CD4-positive, alpha-beta T cell treated with Interleukin-17A for 1 hour (primary cell): ENCODE results near the gene DNAAF8.

Experiments used
- DNase-seq: peaks from one replicate; pipeline ENCODE4 v3.0.0-alpha.2; 2020

DNAAF8 gene

DNA sequence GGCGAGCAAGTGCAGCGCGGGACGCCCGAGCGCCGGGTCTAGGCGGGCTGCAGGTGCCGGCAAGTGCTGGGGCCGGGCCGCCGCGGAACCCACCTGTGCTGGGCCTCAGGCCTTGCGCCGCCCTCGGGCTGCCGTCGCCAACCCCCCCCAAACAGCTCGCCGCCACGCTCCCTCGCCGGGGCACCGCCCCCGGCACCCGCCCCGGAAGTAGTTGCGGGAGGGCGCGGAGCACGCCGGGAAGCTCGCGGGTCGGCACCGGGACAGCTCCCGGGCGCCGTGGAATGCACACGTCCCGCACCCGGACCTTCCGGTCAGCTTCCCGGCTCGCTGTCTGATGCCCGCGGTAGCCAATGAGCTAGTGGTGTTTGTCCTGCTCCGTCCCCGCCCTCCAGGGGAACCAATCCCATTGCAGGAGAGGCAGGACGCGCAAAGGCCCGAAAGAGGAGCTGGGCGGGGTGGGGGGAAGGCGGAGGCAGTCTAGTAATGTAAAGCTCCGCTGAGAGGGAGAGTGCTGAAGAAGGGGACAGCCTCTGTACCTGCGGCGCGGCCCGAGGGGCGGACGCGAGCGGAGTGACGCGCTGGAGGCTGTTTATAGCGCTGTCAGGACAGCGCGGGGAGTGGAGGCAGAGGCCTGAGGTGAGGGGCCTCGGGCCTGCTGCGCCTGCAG, at the start of gene DNAAF8, which contains the start of gene ANKS3:
DNAAF8 (plus strand) TSS at position 475 of the 667 bp plus-strand sequence. CDS start 1,978 bp downstream, outside the sequence.
ANKS3 (minus strand) TSS at position 209 of the 667 bp plus-strand sequence. CDS start 4,122 bp downstream, outside the sequence.
- DNase-seq = peak; percentile 79

DNA sequence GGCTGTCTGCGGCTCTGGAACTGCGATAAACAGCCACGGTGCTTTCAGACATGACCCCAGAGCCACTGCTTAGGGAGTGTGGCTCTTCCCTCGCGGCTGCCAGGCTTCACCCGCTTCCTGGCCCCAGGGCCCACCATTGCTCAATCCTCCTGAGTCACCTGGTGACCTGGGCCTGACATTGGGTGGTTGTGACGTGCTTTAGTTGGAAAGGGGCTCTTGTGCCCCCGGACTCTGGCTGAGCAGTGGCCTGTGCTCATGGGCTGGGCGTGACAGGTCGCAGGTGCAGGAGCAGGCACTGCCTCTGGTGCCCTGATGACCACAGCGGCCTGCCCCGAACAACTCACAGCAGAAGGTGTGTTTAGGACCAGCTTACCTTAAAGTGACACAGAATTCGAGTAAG, 49.6 kb upstream of the DNAAF8 start:
- DNase-seq = no peak

DNA sequence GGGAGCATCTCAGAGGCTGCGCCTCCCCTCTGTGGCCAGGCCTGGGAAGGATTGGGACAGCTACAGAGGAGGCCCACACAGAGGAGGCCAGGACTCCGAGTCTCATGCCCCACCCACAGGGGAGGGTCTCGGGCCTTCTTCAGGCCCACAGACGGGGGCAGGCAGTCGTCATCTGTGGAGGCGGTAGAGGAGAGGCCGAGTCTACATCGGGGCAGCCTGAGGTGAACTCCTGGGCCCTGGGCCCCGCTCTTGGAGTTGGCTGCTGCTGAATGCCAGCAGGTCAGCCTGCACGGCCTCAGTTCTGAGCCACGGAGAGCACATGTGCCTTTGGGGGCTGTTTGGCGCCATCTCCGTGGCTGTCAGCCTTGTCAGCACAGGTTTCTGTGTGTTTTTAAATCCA, 49.0 kb upstream of the DNAAF8 start:
- no peak for DNase-seq

DNA sequence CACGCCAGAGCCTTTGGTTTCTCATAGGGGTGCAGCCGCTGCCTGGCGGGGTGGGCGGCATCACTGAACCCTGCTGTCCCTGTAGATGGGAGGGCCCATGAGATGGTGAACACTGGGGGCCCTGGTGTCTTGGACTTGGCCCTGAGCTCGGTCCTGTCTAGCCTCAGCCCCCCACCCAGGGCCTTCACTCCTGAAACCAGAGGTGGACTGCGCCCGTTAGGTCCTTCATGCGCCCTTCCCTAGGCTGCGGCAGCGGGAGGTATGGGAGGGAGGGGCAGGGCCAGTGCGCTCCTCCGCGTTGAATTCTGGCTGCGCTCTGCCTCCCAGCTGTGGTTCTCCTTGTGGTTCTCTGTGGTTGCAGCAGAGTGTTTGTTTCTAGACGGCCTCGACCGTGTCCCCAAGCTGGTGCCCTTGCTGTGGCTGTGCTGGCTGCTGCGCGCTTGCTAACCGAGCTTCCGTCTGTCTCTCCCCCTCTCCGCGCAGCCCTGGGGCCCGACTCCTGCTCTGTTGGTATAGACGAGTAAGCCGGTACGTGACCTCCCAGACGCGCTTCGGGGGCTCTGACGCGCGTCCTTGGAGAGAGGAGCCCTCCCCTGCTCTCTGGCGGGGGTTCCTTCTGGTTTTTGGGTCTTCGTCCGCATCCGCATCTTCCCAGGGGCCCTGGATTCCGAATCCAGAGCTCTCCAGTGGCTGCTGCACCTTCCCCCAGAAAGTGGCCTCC, 48.4 kb upstream of the DNAAF8 start:
- DNase-seq = no peak

DNA sequence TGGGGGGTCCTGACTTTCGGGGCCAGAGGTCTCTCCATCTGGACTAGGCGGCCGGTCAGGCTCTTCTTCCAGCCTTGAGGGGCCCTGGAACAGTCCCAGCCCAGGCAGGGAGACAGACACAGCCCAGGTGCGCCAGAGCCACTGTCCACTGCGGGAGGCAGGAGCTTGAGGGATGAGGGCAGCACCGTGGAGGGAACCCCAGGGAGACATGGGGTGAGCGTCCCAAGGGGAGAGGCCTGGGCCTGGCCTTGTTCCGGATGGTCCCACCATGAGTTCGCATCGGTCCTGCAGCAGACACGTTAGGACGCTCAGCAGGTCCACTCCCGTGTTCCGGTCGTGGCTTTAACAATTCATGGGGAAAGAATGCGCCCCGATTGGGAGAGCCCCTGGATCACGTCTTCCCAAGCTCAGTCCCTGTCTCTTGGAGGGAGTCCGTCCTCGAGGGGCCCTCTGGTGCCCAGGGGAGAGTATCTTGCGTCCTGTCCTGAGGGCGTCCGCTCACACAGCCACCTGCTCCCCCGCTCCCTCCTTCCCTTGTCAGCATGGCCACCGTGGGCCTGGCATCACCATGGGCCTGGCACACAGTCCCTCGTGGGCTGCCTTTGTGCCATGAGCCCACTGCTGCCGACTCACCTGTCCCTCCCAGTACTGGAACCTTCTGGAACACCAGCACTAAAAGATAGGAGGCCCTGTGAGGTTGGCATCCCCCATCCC, 47.7 kb upstream of the DNAAF8 start:
- DNase-seq = no peak

DNA sequence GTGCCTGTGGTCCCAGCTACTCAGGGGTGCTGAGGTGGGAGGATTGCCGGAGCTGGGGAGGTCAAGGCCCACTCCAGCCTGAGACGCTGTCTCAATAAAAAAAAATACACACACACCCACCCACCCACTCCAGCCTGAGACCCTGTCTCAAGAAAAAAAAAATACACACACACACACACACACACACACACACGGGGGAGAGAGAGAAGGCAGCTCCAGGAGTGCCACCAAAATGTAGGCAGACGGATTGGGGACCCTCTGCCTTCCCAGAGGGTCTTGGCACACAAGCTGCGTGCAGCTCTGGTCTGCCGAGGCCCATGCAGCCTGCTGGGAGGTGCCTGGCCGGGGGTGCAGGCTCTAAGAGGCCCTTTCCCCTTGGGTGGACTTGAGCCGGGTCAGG, 46.9 kb upstream of the DNAAF8 start:
- DNase-seq = no peak

DNA sequence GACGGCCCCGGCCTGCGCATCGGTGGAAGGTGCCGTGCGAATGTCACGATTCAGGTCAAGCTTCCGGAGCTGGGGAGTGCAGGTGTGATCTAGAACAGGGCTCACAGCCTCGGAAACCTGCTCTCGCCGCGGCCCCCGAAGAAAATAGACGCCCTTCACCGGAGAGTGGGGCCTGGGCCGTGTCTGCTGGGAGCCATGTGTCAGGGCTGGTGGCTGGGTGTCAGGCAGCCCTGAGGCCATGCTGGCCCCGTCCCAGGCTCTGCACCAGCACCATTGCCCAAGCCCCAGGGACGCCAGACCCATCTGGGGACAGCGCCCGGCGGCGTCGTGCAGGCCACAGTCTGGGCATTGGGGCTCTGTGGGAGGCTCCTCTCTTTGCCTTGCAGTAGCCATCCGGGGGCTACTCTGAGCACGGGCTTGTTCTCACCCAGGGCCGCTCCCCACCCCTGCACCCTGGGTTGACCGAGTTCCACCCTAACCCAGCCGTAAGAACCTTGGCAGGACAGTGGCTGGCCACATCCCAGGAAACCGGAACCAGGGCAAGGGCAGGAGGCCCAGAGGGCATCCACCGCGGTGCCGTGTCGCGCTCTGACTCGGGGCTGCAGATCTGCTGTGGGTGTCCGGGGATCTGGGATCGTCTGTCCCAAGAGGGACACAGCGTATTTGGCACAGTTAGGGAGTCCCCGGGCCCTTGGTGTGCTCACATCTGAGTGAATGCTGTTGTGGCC, 46.2 kb upstream of the DNAAF8 start:
- no peak for DNase-seq

DNA sequence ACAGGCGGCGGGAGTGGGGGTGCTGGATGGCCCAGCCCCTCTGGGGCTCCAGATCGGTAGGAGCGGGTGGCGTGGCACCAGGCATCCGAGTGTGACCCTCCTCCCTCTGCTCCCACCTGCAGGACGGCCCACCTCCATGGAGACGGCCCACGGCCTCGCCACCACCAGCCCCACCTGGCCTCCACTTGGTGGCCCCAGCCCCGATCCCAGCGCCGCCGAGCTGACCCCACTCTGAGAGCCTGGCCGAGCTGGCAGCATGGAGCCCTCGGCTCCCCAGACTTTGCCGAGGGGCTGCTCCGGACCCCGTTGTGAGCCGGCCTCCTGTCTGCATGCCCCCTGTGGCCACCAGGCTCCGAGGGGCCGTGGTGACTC, 45.7 kb upstream of the DNAAF8 start:
- DNase-seq = no peak

DNA sequence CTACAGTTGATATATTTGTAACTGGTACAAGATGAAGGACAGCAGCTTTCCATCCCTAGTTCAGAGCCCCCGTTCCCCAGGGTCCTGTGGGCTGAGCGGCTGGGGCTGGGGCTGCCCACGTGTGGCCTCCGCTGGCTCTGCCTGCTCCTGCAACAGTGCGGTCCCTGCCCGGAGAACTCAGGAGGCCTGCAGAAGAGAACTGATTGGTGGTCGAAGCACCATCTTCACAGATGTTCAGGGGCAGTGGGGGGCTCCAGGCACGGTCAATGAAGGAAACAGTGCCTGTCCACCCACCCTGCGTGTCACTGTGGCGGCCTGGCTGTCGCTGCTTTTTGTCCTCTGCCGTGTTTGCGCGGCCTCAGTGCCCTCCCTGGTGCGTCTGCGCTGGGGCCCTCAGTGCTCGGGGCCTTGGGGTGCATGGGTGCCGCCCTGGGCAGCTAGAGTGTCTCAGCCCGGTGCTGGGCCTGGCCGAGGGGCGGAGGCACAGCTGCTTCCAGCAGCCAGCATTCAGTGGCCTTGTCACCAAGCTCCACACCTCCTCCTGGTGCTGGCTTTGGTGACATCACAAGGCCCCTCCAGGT, 45.2 kb upstream of the DNAAF8 start:
- no peak for DNase-seq

DNA sequence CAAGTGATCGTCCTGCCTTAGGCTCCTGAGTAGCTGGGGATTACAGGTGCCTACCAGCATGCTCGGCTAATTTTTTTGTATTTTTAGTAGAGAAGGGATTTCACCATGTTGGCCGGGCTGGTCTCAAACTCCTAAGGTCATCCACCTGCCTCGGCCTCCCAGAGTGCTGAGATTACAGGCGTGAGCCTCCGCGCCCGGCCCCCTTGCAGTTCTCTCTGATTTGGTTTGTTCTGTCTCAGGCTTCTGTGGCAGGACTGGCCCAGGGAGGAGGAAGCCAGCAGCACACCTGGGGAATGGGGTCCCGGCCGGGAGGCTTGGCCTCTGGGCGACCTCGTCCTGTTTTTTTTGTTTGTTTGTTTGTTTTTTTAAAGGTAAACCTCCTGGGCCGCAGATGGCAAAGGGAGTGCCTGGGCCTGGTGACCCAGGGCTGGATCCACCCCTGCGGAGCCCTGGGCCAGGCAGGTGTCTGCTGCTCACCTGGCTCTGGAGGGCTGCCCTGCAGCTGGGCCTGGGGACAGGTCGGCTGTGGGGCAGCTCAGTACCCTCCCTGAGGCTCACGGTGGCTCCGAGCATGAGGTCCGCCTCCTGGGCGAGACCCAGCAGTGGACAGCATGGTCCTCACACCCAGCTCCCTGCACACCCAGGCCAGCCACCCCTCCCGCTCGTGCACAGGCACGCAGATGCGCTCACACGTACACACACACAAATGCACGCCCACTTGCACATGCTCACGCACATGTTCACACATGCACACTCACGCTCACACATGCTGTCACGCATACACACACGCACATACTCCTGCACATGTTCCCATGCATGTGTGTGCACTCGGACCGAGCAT, 44.3 kb upstream of the DNAAF8 start:
- DNase-seq = no peak

DNA sequence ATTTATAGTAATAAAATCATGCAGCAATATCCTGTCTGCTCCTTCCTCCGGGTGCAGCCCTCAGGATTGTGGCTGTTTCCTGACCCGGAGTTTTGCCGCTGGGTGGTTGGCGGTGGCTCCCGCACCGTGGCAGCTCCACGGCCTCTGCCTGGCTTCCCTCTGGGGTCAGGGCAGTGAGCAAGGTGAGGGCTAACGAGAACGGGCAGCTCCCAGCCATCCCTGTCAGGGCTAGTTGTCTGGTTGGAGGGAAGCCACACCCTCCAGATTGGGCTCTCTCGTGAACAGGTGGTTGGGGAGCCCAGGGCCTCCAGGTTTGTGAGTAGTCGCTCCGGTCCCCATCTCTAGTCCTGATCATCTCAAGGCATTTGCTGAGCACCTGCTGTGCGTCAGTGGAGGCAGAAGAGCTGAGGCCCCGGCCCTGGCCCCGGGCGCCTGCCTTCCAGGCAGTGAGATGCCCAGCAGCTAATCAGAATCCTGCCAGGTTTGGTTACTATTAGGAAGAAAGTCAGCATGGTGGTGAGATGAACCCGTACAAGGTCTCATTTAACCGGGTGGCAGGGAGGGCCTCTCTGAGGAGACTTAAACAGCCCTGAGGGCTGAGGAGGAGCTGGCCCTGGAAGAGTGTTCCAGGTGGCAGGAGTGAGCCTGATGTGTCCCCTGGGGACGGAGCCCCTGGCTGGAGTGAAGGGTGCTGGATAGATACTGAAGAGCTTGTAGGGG, 43.2 kb upstream of the DNAAF8 start:
- no peak for DNase-seq

DNA sequence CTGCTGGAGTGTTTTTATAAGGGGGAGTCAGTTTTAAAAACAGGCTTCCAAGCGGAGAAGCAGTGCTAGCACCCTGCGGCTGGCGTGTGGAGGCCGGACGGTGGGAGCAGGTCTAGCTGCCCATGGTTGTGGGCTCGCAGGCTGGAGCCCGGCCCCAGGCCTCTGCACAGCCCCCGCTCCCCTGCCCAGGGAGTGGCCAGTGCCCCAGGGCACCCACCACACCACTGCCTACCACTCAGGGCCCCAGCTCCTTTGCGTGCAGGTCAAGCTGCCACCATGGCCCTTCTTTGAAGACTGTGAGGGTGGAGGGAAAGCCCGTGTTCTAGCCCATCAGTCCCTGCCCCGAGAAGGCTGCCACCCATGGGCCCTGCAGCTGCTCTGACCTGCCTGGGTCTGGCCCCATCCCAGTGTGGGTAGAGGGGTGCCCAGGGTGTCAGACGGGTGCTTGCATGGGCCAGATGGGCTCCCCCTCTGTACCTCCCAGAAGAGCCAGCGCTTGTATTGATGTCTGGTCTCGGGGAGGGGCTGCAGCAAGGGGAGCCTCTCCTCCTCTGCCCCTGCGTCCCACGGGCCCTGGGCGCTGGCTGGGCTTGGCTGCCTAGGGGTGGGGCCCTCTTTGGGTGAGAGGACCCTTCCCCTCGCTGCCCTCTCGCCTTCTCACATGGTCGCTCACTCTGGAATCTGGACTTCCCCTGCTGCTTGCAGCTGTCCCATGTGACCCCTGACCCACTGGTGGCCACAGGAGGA, 42.5 kb upstream of the DNAAF8 start:
- no peak for DNase-seq

DNA sequence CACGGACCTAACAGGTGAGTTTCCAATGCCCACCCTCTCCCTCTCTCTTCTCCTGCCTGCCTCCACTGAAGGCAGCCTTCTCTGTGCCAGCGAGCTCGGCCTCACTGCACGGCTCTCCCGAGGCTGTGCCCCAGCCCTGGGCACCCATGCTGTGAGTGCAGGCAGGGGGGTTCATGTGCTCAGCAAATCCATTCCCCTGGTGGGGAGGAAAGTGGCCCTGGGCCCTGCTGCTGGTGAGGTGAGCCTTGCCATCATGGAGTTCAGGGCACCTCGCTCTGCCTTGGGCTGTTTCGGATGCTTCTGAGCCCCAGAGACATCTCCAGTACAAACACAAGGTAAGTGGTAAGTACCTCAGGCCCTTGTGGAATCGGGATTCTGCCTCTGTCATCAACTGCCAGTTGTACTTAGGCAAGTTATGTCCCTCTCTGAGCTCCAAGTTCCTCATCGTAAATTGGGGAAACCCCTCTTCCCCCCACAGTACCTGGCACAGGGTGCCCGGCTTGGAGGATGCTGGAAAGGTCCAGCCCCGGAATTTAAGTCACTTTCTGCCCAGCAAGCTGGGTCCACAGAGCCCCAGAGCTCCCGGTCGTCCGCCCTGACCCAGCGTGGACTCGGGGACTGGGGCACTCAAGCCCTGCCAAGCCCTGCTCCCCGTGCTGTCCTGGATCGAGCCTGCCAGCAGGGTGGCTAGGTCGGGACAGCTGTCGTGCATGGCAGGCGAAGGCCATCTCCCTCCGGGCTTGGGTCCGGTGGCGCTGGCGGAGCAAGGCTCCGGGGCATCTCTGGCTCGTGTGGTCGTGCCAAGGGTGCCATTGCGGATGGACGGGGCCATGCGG, 41.7 kb upstream of the DNAAF8 start:
- DNase-seq = peak; percentile 13

DNA sequence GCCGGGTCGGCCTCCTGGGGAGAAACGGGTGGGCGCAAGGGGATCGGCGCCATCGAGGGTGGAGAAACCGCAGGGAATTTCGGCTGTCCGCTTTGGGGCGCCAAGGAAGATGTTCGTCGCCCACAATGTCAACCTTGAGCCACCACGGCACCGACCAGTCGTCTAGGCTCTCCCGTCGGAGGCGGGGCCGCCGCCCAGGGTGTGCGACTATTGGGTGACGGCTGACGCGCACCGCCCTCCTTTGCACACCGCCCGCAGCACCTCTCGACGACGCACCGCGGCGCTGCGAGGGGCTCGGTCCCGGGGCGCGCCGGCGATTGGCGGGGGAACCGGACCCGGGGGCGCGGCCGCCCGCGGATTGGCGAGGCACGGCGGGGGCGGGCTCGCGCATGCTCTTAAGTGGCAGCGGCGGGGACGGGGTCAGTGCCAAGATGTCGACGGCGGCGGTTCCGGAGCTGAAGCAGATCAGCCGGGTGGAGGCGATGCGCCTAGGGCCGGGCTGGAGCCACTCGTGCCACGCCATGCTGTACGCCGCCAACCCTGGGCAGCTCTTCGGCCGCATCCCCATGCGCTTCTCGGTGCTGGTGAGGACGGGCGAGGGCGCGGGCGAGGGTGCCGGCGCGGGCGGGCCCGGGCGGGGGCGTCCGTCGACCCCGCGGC, 40.9 kb upstream of the DNAAF8 start, which contains the start of gene NUDT16L1:
NUDT16L1 (plus strand) TSS at position 267 of the 660 bp plus-strand sequence; CDS start at position 432, 165 bp downstream.
- DNase-seq = peak; percentile 96

DNA sequence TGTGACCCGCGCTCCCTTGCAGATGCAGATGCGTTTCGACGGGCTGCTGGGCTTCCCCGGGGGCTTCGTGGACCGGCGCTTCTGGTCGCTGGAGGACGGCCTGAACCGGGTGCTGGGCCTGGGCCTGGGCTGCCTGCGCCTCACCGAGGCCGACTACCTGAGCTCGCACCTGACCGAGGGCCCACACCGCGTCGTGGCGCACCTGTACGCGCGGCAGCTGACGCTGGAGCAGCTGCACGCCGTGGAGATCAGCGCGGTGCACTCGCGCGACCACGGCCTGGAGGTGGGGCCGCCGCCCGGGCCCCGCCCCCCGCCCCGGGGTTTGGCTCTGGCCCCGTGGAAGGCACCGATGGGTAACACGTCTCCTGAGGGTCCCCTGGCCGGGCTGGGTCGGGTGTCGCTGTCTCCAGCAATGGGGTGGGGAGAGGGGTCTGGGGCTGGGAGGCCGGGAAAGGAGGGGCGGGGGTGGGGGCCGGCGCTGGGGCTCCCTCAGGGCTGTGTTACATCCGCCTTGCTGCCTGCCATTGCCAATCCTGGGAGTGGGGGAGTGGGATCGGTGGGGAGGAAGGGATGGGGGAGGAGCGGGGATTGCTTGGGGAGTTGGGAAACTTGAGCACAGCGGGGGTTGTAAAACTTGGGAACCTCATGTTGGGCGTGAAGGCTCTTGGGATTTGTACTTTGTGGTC, 40.2 kb upstream of the DNAAF8 start:
- peak; percentile 59 for DNase-seq

DNA sequence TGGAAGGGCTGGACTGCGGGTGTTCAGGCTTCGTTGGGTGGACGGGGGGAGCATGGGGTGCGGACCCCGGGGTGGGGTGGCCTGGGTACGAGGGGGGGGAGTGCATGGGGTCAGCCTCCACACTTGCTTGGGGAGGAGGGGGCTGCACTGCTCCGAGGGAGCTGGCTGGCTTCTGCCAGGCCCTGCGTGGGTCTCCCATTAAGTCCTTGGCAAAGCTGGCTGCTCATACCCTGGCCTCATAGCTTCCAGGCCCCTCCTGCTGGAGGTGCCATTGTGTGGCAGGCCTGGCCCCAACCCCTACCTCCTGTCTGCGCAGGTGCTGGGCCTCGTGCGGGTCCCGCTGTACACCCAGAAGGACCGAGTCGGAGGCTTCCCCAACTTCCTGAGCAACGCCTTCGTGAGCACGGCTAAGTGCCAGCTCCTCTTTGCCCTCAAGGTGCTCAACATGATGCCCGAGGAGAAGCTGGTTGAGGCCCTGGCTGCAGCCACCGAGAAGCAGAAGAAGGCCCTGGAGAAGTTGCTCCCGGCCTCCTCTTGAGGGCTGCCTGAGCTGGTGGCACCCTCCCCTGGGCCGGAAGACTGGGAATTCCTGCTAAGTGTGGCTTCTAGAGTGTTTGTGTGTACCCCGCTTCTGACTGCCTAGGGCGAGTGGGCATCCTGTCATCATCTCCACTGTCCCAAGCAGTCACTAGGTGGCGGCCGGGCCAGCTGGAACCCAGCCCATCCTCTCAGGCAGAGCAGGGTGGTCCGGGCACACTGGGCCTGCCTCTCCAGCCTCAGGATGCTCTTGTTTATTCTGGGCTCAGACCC, 39.5 kb upstream of the DNAAF8 start:
- DNase-seq = no peak
